ENCODE results near the gene CARMIL3. TPM values are rescaled to one million over a fixed set of nuclear protein-coding genes. Genes with fewer than 3 reads are reported as not detected.
"Not testable (repeated sequence)": the region's sequence is repeated elsewhere in the genome, so short reads cannot be mapped to it uniquely, and the experiment has no call there.

Gene CARMIL3
- total RNA-seq, 2 donors from 2014 or later: 0.31 TPM; not detected in 1

GRCh38 chr14:24029687-24030086, 22.1 kb upstream of the CARMIL3 start:
- H3K9me3 ChIP-seq (ENCODE audit: control insufficient read depth, low read length, poor library complexity, severe bottlenecking); ATAC-seq; H3K4me3 Mint-ChIP-seq: not testable (repeated sequence)

GRCh38 chr14:24031331-24031730, 20.5 kb upstream of the CARMIL3 start:
- DNase-seq; H3K27ac Mint-ChIP-seq; H3K4me3 Mint-ChIP-seq; ATAC-seq; H3K9me3 ChIP-seq (ENCODE audit: control insufficient read depth, low read length, poor library complexity, severe bottlenecking); H3K27me3 Mint-ChIP-seq; H3K36me3 Mint-ChIP-seq (ENCODE audit: low read depth); H3K4me1 Mint-ChIP-seq: not testable (repeated sequence)

More at GRCh38 chr14:24029687-24030086, 22.1 kb upstream of the CARMIL3 start:
- H3K27ac Mint-ChIP-seq; H3K27me3 Mint-ChIP-seq; H3K4me1 Mint-ChIP-seq; H3K36me3 Mint-ChIP-seq (ENCODE audit: low read depth); DNase-seq: not testable (repeated sequence)

- H3K36me3 Mint-ChIP-seq (ENCODE audit: low read depth): peaks cover 2% of the 10 kb centered on the region
- peaks cover 10% of the 10 kb centered on the region for H3K4me1 Mint-ChIP-seq
- no peaks in the 10 kb centered on the region for H3K27me3 Mint-ChIP-seq
- DNase-seq: no peak
- no peak for ATAC-seq
- H3K4me3 Mint-ChIP-seq: no peak overlapping the region
- H3K9me3 ChIP-seq (ENCODE audit: control insufficient read depth, low read length, poor library complexity, severe bottlenecking): no peaks in the 10 kb centered on the region
- no peak overlapping the region for H3K27ac Mint-ChIP-seq
These were observed 18.9 kb upstream of the CARMIL3 start for GRCh38 chr14:24032727-24033418.

GRCh38 chr14:24035769-24036168, 16.0 kb upstream of the CARMIL3 start:
- H3K36me3 Mint-ChIP-seq (ENCODE audit: low read depth); DNase-seq; H3K9me3 ChIP-seq (ENCODE audit: control insufficient read depth, low read length, poor library complexity, severe bottlenecking); H3K4me1 Mint-ChIP-seq; H3K27me3 Mint-ChIP-seq: not testable (repeated sequence)
- H3K4me3 Mint-ChIP-seq: peak overlapping the region; percentile 99
- H3K27ac Mint-ChIP-seq: peak overlapping the region; percentile 91
- peak; percentile 5 for ATAC-seq

- no peaks in the 10 kb centered on the region for H3K9me3 ChIP-seq (ENCODE audit: control insufficient read depth, low read length, poor library complexity, severe bottlenecking)
- peaks cover 2% of the 10 kb centered on the region for H3K36me3 Mint-ChIP-seq (ENCODE audit: low read depth)
- peak overlapping the region; percentile 99 for H3K4me3 Mint-ChIP-seq
- no peaks in the 10 kb centered on the region for H3K27me3 Mint-ChIP-seq
- H3K4me1 Mint-ChIP-seq: peaks cover 10% of the 10 kb centered on the region
- DNase-seq (peak; percentile 44 to 57 (median 54)), ATAC-seq (peak; percentile 84)
- peak overlapping the region; percentile 91 for H3K27ac Mint-ChIP-seq
These were observed 15.4 kb upstream of the CARMIL3 start for GRCh38 chr14:24036169-24036962.

GRCh38 chr14:24036963-24037657, 14.7 kb upstream of the CARMIL3 start:
- H3K36me3 Mint-ChIP-seq (ENCODE audit: low read depth); DNase-seq; H3K4me1 Mint-ChIP-seq; H3K9me3 ChIP-seq (ENCODE audit: control insufficient read depth, low read length, poor library complexity, severe bottlenecking); H3K27me3 Mint-ChIP-seq: not testable (repeated sequence)
- Mint-ChIP-seq H3K4me3 (peak overlapping the region; percentile 99), H3K27ac (peak overlapping the region; percentile 91)
- ATAC-seq: peak; percentile 7

GRCh38 chr14:24037658-24038037, 14.2 kb upstream of the CARMIL3 start:
- no peak overlapping the region for H3K27ac Mint-ChIP-seq
- peaks cover 10% of the 10 kb centered on the region for H3K4me1 Mint-ChIP-seq
- no peak overlapping the region for H3K4me3 Mint-ChIP-seq
- H3K27me3 Mint-ChIP-seq: peaks cover 7% of the 10 kb centered on the region
- peaks cover 2% of the 10 kb centered on the region for H3K36me3 Mint-ChIP-seq (ENCODE audit: low read depth)
- DNase-seq (no peak), ATAC-seq (no peak)
- no peaks in the 10 kb centered on the region for H3K9me3 ChIP-seq (ENCODE audit: control insufficient read depth, low read length, poor library complexity, severe bottlenecking)

GRCh38 chr14:24038686-24039085, 13.1 kb upstream of the CARMIL3 start:
- H3K27ac Mint-ChIP-seq: no peak overlapping the region
- peaks cover 7% of the 10 kb centered on the region for H3K27me3 Mint-ChIP-seq
- ATAC-seq (no peak), DNase-seq (no peak)
- H3K4me3 Mint-ChIP-seq: no peak overlapping the region
- peaks cover 10% of the 10 kb centered on the region for H3K4me1 Mint-ChIP-seq
- H3K9me3 ChIP-seq (ENCODE audit: control insufficient read depth, low read length, poor library complexity, severe bottlenecking): no peaks in the 10 kb centered on the region
- peaks cover 2% of the 10 kb centered on the region for H3K36me3 Mint-ChIP-seq (ENCODE audit: low read depth)

GRCh38 chr14:24040692-24041091, 11.1 kb upstream of the CARMIL3 start:
- H3K9me3 ChIP-seq (ENCODE audit: control insufficient read depth, low read length, poor library complexity, severe bottlenecking): no peaks in the 10 kb centered on the region
- H3K4me1 Mint-ChIP-seq: peaks cover 10% of the 10 kb centered on the region
- no peak overlapping the region for H3K4me3 Mint-ChIP-seq
- H3K27ac Mint-ChIP-seq: no peak overlapping the region
- peaks cover 12% of the 10 kb centered on the region for H3K27me3 Mint-ChIP-seq
- ATAC-seq: no peak
- peaks cover 5% of the 10 kb centered on the region for H3K36me3 Mint-ChIP-seq (ENCODE audit: low read depth)
- DNase-seq: no peak

GRCh38 chr14:24042746-24043145, 9.1 kb upstream of the CARMIL3 start:
- H3K27me3 Mint-ChIP-seq: peaks cover 21% of the 10 kb centered on the region
- no peak overlapping the region for H3K4me3 Mint-ChIP-seq
- no peaks in the 10 kb centered on the region for H3K4me1 Mint-ChIP-seq
- no peak overlapping the region for H3K27ac Mint-ChIP-seq
- no peaks in the 10 kb centered on the region for H3K9me3 ChIP-seq (ENCODE audit: control insufficient read depth, low read length, poor library complexity, severe bottlenecking)
- no peak for DNase-seq
- no peak for ATAC-seq
- H3K36me3 Mint-ChIP-seq (ENCODE audit: low read depth): peaks cover 4% of the 10 kb centered on the region

- not testable (repeated sequence) for H3K36me3 Mint-ChIP-seq (ENCODE audit: low read depth); H3K9me3 ChIP-seq (ENCODE audit: control insufficient read depth, low read length, poor library complexity, severe bottlenecking); H3K4me1 Mint-ChIP-seq; H3K27ac Mint-ChIP-seq; H3K4me3 Mint-ChIP-seq; ATAC-seq; DNase-seq
- H3K27me3 Mint-ChIP-seq: peaks cover 53% of the 10 kb centered on the region
These were observed 2.8 kb upstream of the CARMIL3 start for GRCh38 chr14:24049002-24049401.

- not testable (repeated sequence) for H3K4me1 Mint-ChIP-seq; H3K36me3 Mint-ChIP-seq (ENCODE audit: low read depth); DNase-seq; H3K27ac Mint-ChIP-seq; ATAC-seq; H3K9me3 ChIP-seq (ENCODE audit: control insufficient read depth, low read length, poor library complexity, severe bottlenecking)
- Mint-ChIP-seq H3K4me3 (peak overlapping the region; percentile 88), H3K27me3 (peaks cover 59% of the 10 kb centered on the region)
These were observed 1.1 kb upstream of the CARMIL3 start for GRCh38 chr14:24050753-24051152.

GRCh38 chr14:24051176-24051788, 527 bp upstream of the CARMIL3 start:
- DNase-seq: no peak
- no peaks in the 10 kb centered on the region for H3K9me3 ChIP-seq (ENCODE audit: control insufficient read depth, low read length, poor library complexity, severe bottlenecking)
- no peak for ATAC-seq
- Mint-ChIP-seq H3K27me3 (peaks cover 55% of the 10 kb centered on the region), H3K27ac (no peak overlapping the region), H3K36me3 (ENCODE audit: low read depth) (peaks cover 4% of the 10 kb centered on the region), H3K4me1 (peaks cover 7% of the 10 kb centered on the region), H3K4me3 (peak overlapping the region; percentile 88)
